Measurements from ENCODE around the gene ABHD14A. TPM values are rescaled to one million over a fixed set of nuclear protein-coding genes. Genes with fewer than 3 reads are reported as not detected.

Gene ABHD14A
- total and polyA plus RNA-seq, 2 of the 4 experiments (the other 2 are of a cell fraction) = 3.4 to 10.0 TPM

- H3K36me3 ChIP-seq (ENCODE audit: control insufficient read depth, insufficient read depth, low read length) = peaks cover under 1% of the 10 kb centered on the region; the same call in 1 of the 2 replicates
- CTCF ChIA-PET = interaction anchor here (1.2 kb wide), 1 partner anchor 30 kb away, joined by 10 read pairs; the partner anchor contains the start of gene ABHD14B
- peaks cover 12% of the 10 kb centered on the region for H3K9me1 ChIP-seq (ENCODE audit: insufficient read depth, low read length)
- peak overlapping the region; percentile 94 for H2AFZ ChIP-seq (replicated peaks; ENCODE audit: low read length, poor library complexity)
- no TSS peak for BruUV-seq (replicated peaks)
- H3K9me3 ChIP-seq (ENCODE audit: control insufficient read depth, insufficient read depth, low read length) = no peaks in the 10 kb centered on the region
- intact Hi-C loops (cut with micrococcal nuclease) = loop anchor here (2.0 to 5.0 kb wide), 5 partner anchors 39 to 253 kb away; partner anchors contain the start of genes ACY1 and RPL29
- H4K8ac ChIP-seq (ENCODE audit: low read depth in 2 of 2, low read length in 2 of 2) = peak overlapping the region; percentile 97; a peak in 3 of 4 replicates
- peak overlapping the region; percentile 98 for H4K5ac ChIP-seq (ENCODE audit: low read depth, low read length)
- no peak overlapping the region; the same call in 1 of the 2 replicates for H3K14ac ChIP-seq (replicated peaks; ENCODE audit: low read depth, low read length)
- dilution Hi-C loops (cut with HindIII; ENCODE audit: low sequenced_read_pairs, unreplicated experiment) = no loop called here
- TF ChIP-seq RCOR1 (IDR thresholded peaks at IDR 0.05; ENCODE audit: insufficient replicate concordance, low read length) = no peak
- TF ChIP-seq NFE2L2 (IDR thresholded peaks at IDR 0.05; ENCODE audit: low read depth, low read length) = no peak
- TF ChIP-seq MAFK (IDR thresholded peaks at IDR 0.05; ENCODE audit: low read depth, low read length) = no peak
- TF ChIP-seq, protein P1, sequence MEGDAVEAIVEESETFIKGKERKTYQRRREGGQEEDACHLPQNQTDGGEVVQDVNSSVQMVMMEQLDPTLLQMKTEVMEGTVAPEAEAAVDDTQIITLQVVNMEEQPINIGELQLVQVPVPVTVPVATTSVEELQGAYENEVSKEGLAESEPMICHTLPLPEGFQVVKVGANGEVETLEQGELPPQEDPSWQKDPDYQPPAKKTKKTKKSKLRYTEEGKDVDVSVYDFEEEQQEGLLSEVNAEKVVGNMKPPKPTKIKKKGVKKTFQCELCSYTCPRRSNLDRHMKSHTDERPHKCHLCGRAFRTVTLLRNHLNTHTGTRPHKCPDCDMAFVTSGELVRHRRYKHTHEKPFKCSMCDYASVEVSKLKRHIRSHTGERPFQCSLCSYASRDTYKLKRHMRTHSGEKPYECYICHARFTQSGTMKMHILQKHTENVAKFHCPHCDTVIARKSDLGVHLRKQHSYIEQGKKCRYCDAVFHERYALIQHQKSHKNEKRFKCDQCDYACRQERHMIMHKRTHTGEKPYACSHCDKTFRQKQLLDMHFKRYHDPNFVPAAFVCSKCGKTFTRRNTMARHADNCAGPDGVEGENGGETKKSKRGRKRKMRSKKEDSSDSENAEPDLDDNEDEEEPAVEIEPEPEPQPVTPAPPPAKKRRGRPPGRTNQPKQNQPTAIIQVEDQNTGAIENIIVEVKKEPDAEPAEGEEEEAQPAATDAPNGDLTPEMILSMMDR (conservative IDR thresholded peaks at IDR 0.05; ENCODE audit: low read depth, low read length) = no peak
- TF ChIP-seq, protein P2, sequence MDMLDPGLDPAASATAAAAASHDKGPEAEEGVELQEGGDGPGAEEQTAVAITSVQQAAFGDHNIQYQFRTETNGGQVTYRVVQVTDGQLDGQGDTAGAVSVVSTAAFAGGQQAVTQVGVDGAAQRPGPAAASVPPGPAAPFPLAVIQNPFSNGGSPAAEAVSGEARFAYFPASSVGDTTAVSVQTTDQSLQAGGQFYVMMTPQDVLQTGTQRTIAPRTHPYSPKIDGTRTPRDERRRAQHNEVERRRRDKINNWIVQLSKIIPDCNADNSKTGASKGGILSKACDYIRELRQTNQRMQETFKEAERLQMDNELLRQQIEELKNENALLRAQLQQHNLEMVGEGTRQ (IDR thresholded peaks at IDR 0.05; ENCODE audit: low read depth, low read length) = no peak
- TF ChIP-seq, protein P3, sequence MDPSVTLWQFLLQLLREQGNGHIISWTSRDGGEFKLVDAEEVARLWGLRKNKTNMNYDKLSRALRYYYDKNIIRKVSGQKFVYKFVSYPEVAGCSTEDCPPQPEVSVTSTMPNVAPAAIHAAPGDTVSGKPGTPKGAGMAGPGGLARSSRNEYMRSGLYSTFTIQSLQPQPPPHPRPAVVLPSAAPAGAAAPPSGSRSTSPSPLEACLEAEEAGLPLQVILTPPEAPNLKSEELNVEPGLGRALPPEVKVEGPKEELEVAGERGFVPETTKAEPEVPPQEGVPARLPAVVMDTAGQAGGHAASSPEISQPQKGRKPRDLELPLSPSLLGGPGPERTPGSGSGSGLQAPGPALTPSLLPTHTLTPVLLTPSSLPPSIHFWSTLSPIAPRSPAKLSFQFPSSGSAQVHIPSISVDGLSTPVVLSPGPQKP (IDR thresholded peaks at IDR 0.05; ENCODE audit: borderline replicate concordance, low read depth, low read length) = no peak
- TF ChIP-seq POLR2A (IDR thresholded peaks at IDR 0.05; ENCODE audit: low read depth, low read length) = no peak
- peaks cover 9% of the 10 kb centered on the region for H4K20me1 ChIP-seq (ENCODE audit: insufficient read depth, low read length)
- no peak overlapping the region for H2BK20ac ChIP-seq (ENCODE audit: low read depth, low read length)
- H2AK9ac ChIP-seq (replicated peaks; ENCODE audit: low read depth, low read length, poor library complexity) = peak overlapping the region; percentile 95
- peak overlapping the region; percentile 97 for H2AK5ac ChIP-seq (ENCODE audit: low read depth, low read length)
- H3K27ac ChIP-seq (ENCODE audit: insufficient read depth, low read length) = peak overlapping the region; percentile 79; the same call in 1 of the 2 replicates
- POLR2A ChIA-PET (ENCODE audit: unreplicated experiment) = no interaction called here
- WGBS, 2 experiments (ENCODE audit: extremely low coverage in 2 of 2, insufficient read length in 1 of 2) = 93% methylated on average over 8 of the region's 21 CpGs; no CpG with 5 or more reads in 1 of the 2 experiments
- in situ Hi-C loops (cut with MboI; ENCODE audit: low sequenced_read_pairs) = loop anchor here (25.0 kb wide), 1 partner anchor 556 kb away; the partner anchor contains the start of genes MANF and RBM15B
- no peak overlapping the region for H3K4me2 ChIP-seq (ENCODE audit: low read depth, low read length)
- H3K56ac ChIP-seq (ENCODE audit: extremely low read depth, insufficient read depth, low read length) = no peak overlapping the region
- no peak overlapping the region for H3K4me3 ChIP-seq (ENCODE audit: insufficient read depth, low read depth, low read length)
- no peak for ATAC-seq (ENCODE audit: low read depth)
- DNase-seq = no peak
- H3K79me1 ChIP-seq (ENCODE audit: low read depth in 1 of 2, low read length in 2 of 2) = peaks cover 18 to 38% of the 10 kb centered on the region in 2 experiments; a peak in 3 of 4 replicates
- no peak overlapping the region for H3K9ac ChIP-seq (ENCODE audit: low read depth, low read length)
- H3K4ac ChIP-seq (ENCODE audit: low read depth, low read length) = peak overlapping the region; percentile 91
- H3K27me3 ChIP-seq (ENCODE audit: control insufficient read depth, insufficient read depth, low read length) = no peaks in the 10 kb centered on the region
- no peak overlapping the region for H3K18ac ChIP-seq (ENCODE audit: low read depth, low read length)
- H2BK15ac ChIP-seq (ENCODE audit: low read depth, low read length) = no peak overlapping the region
- H3K23ac ChIP-seq (ENCODE audit: low read depth, low read length) = 0 out of 2 replicates have a peak overlapping the region, but pooled peaks have one; percentile 35
- H3K4me1 ChIP-seq (ENCODE audit: control insufficient read depth, insufficient read depth, low read length) = peaks cover 13% of the 10 kb centered on the region
- H2BK5ac ChIP-seq (ENCODE audit: low read depth, low read length, poor library complexity, severe bottlenecking) = peak overlapping the region; percentile 79
- peak overlapping the region; percentile 44 for H2BK120ac ChIP-seq (ENCODE audit: low read depth, low read length)
- H4K91ac ChIP-seq (ENCODE audit: insufficient read depth, low read depth, low read length) = peak overlapping the region; percentile 90
Measured at GRCh38 chr3:51943451-51944391, 31.1 kb upstream of the ABHD14A start.
